ENCODE measurements around the gene BOD1L1. TPM values are rescaled to one million over a fixed set of nuclear protein-coding genes. Genes with fewer than 3 reads are reported as not detected.

BOD1L1 gene
- total RNA-seq, 1 donor from 2014 or later: 41.5 TPM

DNA sequence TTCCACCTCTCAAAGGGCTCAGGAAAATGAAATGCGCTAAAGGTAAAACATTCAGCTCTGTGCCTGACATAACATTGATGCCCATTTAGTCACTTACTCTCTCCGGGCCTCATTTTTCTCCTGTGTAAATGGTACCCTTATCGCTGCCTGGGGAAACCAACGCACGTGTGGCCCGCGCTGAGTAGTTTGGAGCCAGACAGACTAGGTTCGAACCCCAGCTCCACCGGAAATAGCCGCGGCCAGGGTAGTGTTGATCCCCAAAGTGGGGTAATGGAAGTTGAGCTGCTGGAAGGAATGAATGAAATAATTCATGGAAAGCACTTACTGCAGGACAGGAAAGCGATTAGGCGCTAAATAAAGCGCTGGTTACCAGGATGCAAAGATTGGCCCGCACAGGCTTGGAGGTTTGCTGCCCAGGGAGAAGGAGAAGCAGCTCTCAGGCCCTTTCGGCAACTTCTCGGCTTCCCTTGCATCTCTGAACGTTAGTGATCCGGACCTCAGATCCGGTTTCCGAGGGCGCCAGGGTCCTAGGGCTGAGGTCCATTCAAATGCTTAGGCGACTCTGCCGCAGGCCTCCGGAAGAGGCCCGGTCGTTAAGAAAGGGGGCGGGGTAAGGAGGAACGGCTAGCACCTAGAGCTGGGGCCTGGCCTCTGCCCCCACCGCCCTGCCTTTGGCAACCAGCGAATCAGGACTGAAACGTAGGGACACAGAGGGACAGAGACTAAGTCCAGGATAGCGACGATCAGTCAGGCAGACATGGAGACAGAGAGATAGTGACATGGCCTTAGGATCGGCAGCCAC lies 96.5 kb downstream of the BOD1L1 start:
- intact Hi-C loops (cut with micrococcal nuclease): no loop called here
- H3K9me3 Mint-ChIP-seq: no peaks in the 10 kb centered on the region
- peaks cover 89% of the 10 kb centered on the region for H3K27me3 Mint-ChIP-seq (ENCODE audit: low read depth)
- H3K4me3 Mint-ChIP-seq (ENCODE audit: low read depth): no peak overlapping the region
- no peak overlapping the region for H3K27ac Mint-ChIP-seq
- H3K4me1 Mint-ChIP-seq (ENCODE audit: low read depth): peaks cover 19% of the 10 kb centered on the region
- no peak for DNase-seq (ENCODE audit: low spot score)
- H3K36me3 Mint-ChIP-seq (ENCODE audit: low read depth): peaks cover 3% of the 10 kb centered on the region

DNA sequence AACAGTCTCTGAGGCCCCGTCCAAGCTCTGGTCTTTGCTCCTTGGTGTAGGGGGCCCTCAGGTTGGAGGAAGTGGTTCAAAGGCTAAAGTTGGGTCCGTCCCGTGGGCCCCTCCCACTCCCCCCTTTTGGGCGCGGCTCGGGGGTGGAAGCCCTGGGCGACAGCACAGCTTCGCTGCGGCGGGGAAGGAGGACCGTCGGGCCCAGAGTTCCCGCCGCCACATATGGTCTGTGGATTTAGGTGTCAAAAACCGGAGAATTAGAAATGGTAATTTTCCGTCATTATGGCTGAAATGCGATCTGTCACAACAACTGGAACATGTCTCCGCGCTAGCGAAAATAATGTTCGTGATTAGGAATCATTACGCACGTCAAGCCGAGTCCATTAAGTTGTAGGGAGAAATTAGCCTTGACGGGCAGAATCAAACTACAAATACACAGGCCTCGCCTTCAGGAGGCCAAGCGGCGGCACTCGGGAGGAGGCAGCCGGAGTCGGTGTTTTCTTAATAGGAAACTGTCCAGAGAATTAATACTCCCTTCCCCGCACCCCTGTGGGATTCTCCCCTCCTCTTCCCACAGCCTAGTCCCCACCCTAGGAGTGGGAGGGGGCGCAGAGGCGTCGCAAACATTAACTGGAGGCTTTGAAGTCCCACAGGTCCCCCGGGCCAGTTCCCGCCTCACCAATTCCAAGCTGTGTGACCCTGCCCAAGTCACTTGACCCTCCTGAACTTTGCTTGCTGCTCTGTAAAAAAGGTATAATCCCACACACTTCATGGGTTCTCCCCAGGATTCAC lies 98.2 kb downstream of the BOD1L1 start:
- peaks cover 18% of the 10 kb centered on the region for H3K4me1 Mint-ChIP-seq (ENCODE audit: low read depth)
- H3K27ac Mint-ChIP-seq: no peak overlapping the region
- peaks cover 4% of the 10 kb centered on the region for H3K9me3 Mint-ChIP-seq
- H3K36me3 Mint-ChIP-seq (ENCODE audit: low read depth): peaks cover 3% of the 10 kb centered on the region
- no peak overlapping the region for H3K4me3 Mint-ChIP-seq (ENCODE audit: low read depth)
- intact Hi-C loops (cut with micrococcal nuclease): loop anchor here (2.0 kb wide), 1 partner anchor 15 kb away; the partner anchor contains the start of gene NKX3-2
- no peak for DNase-seq (ENCODE audit: low spot score)
- H3K27me3 Mint-ChIP-seq (ENCODE audit: low read depth): peaks cover 90% of the 10 kb centered on the region

DNA sequence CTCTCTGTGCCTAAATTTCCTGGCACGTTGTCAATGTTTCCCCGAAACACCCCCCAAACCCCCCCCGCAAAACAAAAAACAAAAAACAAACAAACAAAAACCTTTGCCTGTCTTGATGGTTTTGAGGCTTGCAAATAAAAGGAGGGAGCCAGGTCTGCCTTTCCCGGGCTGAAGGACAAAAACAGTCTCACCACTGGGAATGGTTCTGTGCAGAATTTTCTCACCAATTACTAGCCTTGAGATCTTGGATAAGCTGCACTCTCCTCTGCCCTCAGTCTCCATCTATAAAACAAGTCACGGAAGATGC lies 98.8 kb downstream of the BOD1L1 start:
- Mint-ChIP-seq H3K4me3 (ENCODE audit: low read depth) (no peak overlapping the region), H3K36me3 (ENCODE audit: low read depth) (peaks cover 3% of the 10 kb centered on the region), H3K9me3 (peaks cover 10% of the 10 kb centered on the region), H3K27ac (no peak overlapping the region), H3K27me3 (ENCODE audit: low read depth) (peaks cover 90% of the 10 kb centered on the region), H3K4me1 (ENCODE audit: low read depth) (peaks cover 15% of the 10 kb centered on the region)
- intact Hi-C loops (cut with micrococcal nuclease): loop anchor here (1.0 to 2.0 kb wide), 2 partner anchors 8 to 16 kb away; partner anchors contain the start of gene NKX3-2
- no peak for DNase-seq (ENCODE audit: low spot score)

DNA sequence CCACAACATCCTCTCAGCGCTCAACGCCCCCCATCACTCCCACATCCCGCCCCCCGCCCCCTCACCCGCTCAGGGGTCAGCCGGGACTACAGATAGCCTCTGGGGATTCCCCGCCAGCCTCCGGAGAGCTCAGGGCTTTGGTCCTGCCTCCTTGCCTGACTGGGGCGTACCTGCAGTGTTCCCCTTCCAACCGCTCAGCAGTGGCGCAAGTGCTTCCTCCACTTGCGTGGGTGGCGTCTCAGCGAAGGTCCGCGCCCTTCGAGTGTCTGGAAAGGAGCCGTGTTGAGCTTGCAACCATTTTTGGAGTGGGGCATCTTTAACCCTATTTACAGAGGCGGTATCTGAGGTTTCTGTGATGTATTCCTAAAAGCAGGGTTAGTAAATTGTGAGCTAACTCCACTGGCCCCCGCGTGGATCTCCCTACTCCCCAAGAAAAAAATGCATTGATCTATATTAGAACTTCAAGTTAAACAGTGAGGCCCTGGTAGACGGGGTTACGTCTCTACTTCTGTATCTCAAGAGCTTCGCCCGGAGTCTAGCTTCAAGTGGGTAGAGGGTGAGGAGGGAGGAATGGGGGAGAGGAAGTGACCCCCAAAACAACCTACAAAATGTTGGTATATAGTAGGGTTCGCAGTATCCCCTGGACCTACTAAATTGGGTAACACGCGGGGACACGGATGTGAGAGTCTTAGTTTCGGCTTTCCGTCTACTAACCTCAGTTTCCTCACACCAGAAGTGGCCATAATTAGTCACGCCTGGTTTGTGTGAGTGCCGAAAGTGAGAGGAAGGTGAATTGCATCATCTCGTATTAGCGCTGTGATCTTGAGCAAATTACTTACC lies 99.3 kb downstream of the BOD1L1 start:
- Mint-ChIP-seq H3K4me3 (ENCODE audit: low read depth) (peak overlapping the region; percentile 8), H3K4me1 (ENCODE audit: low read depth) (peaks cover 16% of the 10 kb centered on the region), H3K36me3 (ENCODE audit: low read depth) (peaks cover 3% of the 10 kb centered on the region), H3K27me3 (ENCODE audit: low read depth) (peaks cover 89% of the 10 kb centered on the region), H3K27ac (no peak overlapping the region), H3K9me3 (peaks cover 10% of the 10 kb centered on the region)
- intact Hi-C loops (cut with micrococcal nuclease): loop anchor here (1.0 to 2.0 kb wide), 2 partner anchors 8 to 17 kb away; partner anchors contain the start of gene NKX3-2
- no peak for DNase-seq (ENCODE audit: low spot score)

DNA sequence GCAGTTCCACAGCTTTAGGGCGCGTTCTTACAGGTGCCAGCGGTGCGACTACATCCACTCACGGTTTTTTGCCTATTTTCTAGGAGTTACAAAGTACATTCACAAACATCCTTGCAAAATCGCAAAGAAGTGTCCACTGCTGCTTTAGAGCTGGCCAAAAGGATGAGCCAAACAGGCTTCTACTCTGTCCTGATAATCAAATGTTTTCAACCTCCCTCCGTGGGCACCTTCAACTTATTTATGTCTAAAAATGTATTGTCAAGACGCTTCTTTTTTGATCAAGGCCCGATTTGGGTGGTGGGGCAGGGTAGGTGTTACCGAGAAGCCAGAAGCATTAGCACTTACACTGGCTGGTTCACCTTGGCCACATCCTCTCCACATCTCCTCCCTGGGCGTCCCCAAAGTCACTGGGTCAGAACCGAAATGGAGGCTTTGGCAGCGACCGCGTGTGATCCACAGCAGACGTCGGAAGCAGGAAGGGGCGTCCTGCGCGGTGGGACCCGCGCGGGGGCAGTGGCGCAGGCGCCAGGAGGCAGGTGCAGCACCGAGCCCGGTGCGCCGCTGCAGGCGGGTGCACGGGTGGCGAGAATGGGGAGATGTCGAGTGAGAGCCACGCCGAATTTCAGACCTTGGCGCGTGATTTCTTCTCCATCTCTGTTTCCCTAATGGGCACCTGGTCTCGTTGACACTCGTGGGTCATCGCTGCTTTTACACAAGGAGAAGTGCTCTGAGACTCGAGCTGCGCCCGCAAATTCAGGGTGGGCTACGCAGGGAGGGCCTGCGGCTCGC lies 100.1 kb downstream of the BOD1L1 start:
- no peak overlapping the region for H3K27ac Mint-ChIP-seq
- DNase-seq (ENCODE audit: low spot score): no peak
- peaks cover 10% of the 10 kb centered on the region for H3K9me3 Mint-ChIP-seq
- H3K4me3 Mint-ChIP-seq (ENCODE audit: low read depth): no peak overlapping the region
- intact Hi-C loops (cut with micrococcal nuclease): no loop called here
- H3K4me1 Mint-ChIP-seq (ENCODE audit: low read depth): peaks cover 18% of the 10 kb centered on the region
- peaks cover 88% of the 10 kb centered on the region for H3K27me3 Mint-ChIP-seq (ENCODE audit: low read depth)
- peaks cover 3% of the 10 kb centered on the region for H3K36me3 Mint-ChIP-seq (ENCODE audit: low read depth)

DNA sequence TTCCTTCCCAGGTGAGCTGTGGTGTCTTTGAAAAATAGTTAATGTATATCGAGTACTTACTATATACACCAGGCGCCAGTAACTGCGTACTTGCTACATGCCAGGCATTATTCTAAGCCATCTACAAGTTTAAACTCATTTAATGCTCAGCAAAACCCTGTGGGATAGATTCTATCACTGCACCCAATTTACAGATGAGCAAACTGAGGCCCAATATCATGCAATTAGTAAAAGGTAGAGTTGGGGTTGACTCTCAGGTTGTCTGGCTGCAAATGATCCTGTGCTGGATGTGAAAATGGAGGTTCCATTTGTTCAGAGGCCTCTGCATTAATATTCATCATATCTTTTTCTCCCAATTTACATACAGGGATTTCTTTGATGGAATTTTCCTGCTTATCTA lies 100.9 kb downstream of the BOD1L1 start:
- H3K4me1 Mint-ChIP-seq (ENCODE audit: low read depth): peaks cover 18% of the 10 kb centered on the region
- intact Hi-C loops (cut with micrococcal nuclease): no loop called here
- H3K9me3 Mint-ChIP-seq: peaks cover 10% of the 10 kb centered on the region
- DNase-seq (ENCODE audit: low spot score): no peak
- no peak overlapping the region for H3K27ac Mint-ChIP-seq
- no peak overlapping the region for H3K4me3 Mint-ChIP-seq (ENCODE audit: low read depth)
- H3K27me3 Mint-ChIP-seq (ENCODE audit: low read depth): peaks cover 90% of the 10 kb centered on the region
- peaks cover 3% of the 10 kb centered on the region for H3K36me3 Mint-ChIP-seq (ENCODE audit: low read depth)

DNA sequence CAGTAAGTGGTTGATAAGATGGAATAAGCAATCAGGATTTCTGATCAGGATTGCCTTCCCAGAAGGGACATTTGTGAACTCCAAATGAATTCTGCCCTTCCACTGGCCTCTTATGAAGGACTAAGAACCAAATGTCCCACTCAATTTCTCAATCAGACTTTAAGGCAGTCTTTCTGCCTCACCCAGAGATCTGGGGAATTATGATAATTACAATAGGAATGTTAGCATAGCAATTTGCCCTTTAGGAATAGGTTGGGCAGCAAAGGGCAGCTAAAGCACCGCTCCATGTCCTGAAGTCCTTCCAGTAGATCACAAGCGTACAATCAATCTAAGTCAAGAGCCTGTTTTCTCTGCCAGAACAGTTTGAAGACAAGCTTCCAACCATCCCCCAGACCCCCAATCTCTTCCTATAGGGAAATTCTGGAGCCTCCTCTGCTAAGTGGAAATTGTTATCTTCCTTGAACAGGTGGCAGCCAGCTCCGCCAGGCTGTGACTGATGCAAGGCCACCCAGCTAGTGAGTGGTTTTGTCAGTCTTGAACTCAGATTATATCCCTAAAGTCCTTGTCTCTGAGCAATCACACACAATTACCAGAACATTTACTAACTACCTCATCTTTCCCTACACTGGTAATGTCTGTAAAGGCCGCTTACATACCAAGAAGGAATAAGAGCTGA lies 101.8 kb downstream of the BOD1L1 start:
- intact Hi-C loops (cut with micrococcal nuclease): no loop called here
- Mint-ChIP-seq H3K4me1 (ENCODE audit: low read depth) (peaks cover 15% of the 10 kb centered on the region), H3K36me3 (ENCODE audit: low read depth) (peaks cover 3% of the 10 kb centered on the region)

DNA sequence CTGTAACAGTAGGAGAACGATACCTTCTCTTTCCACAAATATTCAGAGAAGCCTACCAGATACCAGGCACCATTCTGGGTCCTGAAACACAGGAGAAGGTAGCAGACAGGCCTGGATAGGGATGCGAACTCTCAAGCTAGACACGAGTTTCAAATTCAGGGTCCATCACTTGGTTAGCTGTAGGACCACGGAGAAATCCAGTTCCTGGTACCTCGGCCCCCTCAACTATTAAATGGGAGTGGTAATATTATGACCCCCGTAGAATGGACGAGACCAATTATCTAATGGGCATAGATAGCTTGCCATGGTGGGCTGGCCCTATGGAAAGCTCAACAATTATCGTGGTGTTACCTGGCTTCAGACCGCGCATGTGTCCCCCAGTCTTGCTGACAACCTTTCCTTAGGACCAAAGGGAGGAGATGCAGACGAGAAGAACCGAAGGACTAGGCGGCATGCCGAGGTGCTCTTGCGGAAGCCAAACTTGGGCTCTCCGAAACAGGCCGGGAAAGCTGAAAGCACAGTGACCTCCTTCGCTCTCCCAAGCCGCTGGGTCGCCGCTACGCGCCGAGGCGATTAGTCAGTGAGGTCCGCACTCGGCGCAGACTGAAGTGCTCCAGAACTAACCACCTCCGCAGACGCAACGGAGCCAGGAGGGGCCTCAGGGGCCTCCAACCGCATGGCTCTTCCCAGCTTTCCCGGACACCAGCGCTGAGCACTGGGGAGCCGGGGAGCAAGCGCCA lies 102.9 kb downstream of the BOD1L1 start:
- Mint-ChIP-seq H3K4me3 (ENCODE audit: low read depth) (no peak overlapping the region), H3K4me1 (ENCODE audit: low read depth) (peaks cover 14% of the 10 kb centered on the region), H3K9me3 (peaks cover 10% of the 10 kb centered on the region), H3K27ac (no peak overlapping the region), H3K27me3 (ENCODE audit: low read depth) (peaks cover 81% of the 10 kb centered on the region), H3K36me3 (ENCODE audit: low read depth) (peaks cover 3% of the 10 kb centered on the region)
- intact Hi-C loops (cut with micrococcal nuclease): no loop called here
- DNase-seq (ENCODE audit: low spot score): no peak

More for the DNA sequence above, 101.8 kb downstream of the BOD1L1 start:
- Mint-ChIP-seq H3K27me3 (ENCODE audit: low read depth) (peaks cover 87% of the 10 kb centered on the region), H3K27ac (no peak overlapping the region), H3K9me3 (peaks cover 10% of the 10 kb centered on the region), H3K4me3 (ENCODE audit: low read depth) (no peak overlapping the region)
- DNase-seq (ENCODE audit: low spot score): no peak

DNA sequence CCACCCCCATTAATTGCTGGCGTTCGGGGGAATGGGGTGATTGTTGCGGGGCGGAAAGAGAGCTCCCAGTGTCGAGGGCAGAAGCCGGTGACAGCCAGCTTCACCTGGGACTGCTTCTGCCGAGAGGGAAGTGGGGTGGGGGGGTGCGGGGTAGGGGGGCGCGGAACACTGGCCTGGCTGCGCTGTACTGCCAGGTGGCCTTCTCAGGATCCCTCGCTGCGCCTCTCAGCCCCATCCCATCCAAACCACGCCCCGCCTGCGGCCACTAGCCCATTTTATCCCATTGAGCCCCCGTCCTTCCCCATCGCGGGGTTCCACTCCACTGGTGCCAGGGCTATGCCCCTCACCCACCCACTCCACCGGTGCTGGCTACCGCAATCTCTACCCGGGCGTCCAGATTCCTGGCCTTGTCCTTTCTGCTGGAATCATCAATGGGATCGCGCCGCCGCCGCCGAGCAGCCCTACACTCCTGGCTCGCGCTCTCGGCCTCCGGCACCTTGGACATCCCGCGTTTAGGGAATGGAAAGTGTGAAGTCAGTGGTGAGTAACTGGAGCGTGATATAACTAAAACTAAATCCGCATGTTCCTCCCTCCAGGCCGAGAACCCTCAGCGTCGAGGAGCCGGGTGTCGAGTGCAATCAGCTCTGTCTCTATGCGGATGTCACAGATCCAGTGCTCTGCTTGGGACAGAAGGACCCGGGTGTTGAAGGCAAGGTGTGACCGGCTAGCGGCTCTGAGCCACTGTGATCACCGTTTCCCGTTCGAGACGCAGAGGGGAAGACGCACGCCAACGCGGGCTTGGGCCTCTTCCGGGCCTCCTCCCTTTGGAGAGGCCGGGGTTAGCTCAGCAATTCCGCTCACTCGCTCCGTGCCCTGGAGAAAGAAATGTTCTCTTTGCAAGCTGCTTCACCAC lies 103.7 kb downstream of the BOD1L1 start:
- no peak for DNase-seq (ENCODE audit: low spot score)
- H3K9me3 Mint-ChIP-seq: peaks cover 10% of the 10 kb centered on the region
- H3K4me1 Mint-ChIP-seq (ENCODE audit: low read depth): peaks cover 12% of the 10 kb centered on the region
- H3K27ac Mint-ChIP-seq: no peak overlapping the region
- peaks cover 2% of the 10 kb centered on the region for H3K36me3 Mint-ChIP-seq (ENCODE audit: low read depth)
- peaks cover 79% of the 10 kb centered on the region for H3K27me3 Mint-ChIP-seq (ENCODE audit: low read depth)
- intact Hi-C loops (cut with micrococcal nuclease): no loop called here
- H3K4me3 Mint-ChIP-seq (ENCODE audit: low read depth): no peak overlapping the region

DNA sequence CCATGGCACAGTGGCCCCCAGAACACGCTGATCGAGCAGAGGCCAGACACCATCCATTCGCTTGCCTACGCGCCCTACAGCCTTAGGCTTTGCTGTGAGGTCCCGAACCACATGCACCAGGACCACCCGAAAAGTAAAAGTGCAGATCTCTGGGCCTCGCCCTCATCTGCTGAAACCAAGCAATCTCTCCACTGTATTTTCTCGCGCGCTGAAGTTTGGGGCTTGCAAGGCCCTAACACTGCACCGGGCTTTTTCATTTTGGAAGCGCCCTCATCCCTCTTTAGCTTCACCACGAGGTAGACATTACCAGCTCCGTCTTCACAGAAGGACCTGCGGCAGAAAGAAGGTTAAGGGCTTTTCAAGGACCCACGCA lies 104.4 kb downstream of the BOD1L1 start:
- intact Hi-C loops (cut with micrococcal nuclease): no loop called here
- Mint-ChIP-seq H3K27ac (no peak overlapping the region), H3K9me3 (peaks cover 10% of the 10 kb centered on the region), H3K4me1 (ENCODE audit: low read depth) (peaks cover 7% of the 10 kb centered on the region), H3K27me3 (ENCODE audit: low read depth) (peaks cover 73% of the 10 kb centered on the region), H3K36me3 (ENCODE audit: low read depth) (no peaks in the 10 kb centered on the region), H3K4me3 (ENCODE audit: low read depth) (no peak overlapping the region)
- DNase-seq (ENCODE audit: low spot score): no peak

All from activated T-helper 2 cell treated with anti-CD3 and anti-CD28 coated beads, Interferon-gamma antibody, Interleukin-2, Interleukin-4, amounts not matched to agents 10 μg/mL and 5 μg/mL and 100 μg/mL, durations not matched to agents 14 hours and 24 hours and 36 hours (primary cell).